Measurements from ENCODE around the gene PHLDA3.

The PHLDA3 gene

DNA sequence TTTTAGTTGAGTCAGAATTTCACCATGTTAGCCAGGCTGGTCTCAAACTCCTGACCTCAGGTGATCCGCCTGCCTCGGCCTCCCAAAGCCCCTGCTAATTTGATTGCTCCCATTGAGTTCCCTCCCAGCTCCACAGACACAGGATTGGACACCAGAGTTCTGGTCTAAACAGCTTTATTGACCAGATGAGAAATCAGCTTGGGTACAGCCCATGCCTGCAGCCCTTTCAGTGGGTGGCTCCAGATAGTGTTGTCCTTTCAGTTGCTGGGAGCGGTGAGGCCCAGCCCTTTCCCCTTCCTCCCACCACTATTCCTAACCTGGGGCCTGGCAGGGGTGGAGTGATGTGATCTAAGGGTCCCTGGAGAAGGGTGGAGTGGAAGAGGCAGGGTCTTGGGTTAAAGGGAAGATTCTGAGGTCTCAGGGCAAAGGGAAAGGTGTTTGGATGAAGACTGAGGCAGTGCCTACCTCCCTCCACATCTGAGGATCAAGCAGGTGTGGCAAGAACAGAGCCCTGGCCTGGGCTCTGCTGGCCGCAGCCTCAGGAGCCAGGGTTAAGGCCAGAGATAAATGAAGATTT is 14.5 kb upstream of the PHLDA3 start:
- H3K27me3 ChIP-seq (ENCODE audit: insufficient read depth, low read length) = no peaks in the 10 kb centered on the region
- no peak overlapping the region for H3K27ac ChIP-seq (ENCODE audit: low read depth, low read length, poor library complexity, severe bottlenecking)

DNA sequence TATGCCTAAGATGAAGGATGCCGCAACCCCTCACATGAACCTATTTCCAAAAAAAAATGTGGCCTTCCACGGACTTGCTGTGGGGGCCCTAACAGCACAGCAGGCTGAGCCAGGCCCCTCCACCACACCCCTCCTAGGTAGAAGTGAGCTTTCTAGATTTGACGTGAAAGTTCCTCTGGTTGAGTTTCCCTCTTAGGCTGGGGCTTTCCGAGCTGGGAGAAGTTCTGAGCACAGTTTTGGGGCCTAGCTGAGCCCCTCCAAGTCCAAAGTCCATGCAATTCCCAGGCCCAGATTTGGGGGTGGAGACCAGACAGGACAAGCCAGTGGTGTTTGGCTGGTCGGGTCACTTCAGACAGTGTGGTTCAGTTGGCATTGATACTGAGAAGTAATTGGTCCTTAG is 13.8 kb upstream of the PHLDA3 start:
- no peak overlapping the region; the same call in 1 of the 2 replicates for H3K9ac ChIP-seq (ENCODE audit: low read length)
- no peak overlapping the region for H2AFZ ChIP-seq (ENCODE audit: low read length)
- H3K9me3 ChIP-seq (ENCODE audit: low read length) = no peaks in the 10 kb centered on the region
- H3K36me3 ChIP-seq (ENCODE audit: insufficient read depth, low read length) = no peaks in the 10 kb centered on the region; the same call in 1 of the 2 replicates
- H3K27me3 ChIP-seq (ENCODE audit: insufficient read depth, low read length) = no peaks in the 10 kb centered on the region
- H4K20me1 ChIP-seq (ENCODE audit: insufficient read depth, low read length) = no peaks in the 10 kb centered on the region
- no peaks in the 10 kb centered on the region for H3K79me2 ChIP-seq (ENCODE audit: insufficient read depth, low read length)
- H3K9me2 ChIP-seq (ENCODE audit: low read depth, low read length) = no peaks in the 10 kb centered on the region
- no peak overlapping the region for H3K4me3 ChIP-seq (ENCODE audit: low read depth, low read length, poor library complexity, severe bottlenecking)
- no peak overlapping the region for H3K27ac ChIP-seq (ENCODE audit: low read depth, low read length, poor library complexity, severe bottlenecking)
- no peaks in the 10 kb centered on the region for H3F3A ChIP-seq (ENCODE audit: insufficient read depth, low read length)
- H3K4me1 ChIP-seq (ENCODE audit: insufficient read depth, low read length, severe bottlenecking) = peaks cover 24% of the 10 kb centered on the region
- H3K4me2 ChIP-seq (ENCODE audit: low read length) = no peak overlapping the region
- TF ChIP-seq, protein P1, sequence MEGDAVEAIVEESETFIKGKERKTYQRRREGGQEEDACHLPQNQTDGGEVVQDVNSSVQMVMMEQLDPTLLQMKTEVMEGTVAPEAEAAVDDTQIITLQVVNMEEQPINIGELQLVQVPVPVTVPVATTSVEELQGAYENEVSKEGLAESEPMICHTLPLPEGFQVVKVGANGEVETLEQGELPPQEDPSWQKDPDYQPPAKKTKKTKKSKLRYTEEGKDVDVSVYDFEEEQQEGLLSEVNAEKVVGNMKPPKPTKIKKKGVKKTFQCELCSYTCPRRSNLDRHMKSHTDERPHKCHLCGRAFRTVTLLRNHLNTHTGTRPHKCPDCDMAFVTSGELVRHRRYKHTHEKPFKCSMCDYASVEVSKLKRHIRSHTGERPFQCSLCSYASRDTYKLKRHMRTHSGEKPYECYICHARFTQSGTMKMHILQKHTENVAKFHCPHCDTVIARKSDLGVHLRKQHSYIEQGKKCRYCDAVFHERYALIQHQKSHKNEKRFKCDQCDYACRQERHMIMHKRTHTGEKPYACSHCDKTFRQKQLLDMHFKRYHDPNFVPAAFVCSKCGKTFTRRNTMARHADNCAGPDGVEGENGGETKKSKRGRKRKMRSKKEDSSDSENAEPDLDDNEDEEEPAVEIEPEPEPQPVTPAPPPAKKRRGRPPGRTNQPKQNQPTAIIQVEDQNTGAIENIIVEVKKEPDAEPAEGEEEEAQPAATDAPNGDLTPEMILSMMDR (IDR thresholded peaks at IDR 0.05; ENCODE audit: low read length) = no peak
- no peak for TF ChIP-seq EZH2 (IDR thresholded peaks at IDR 0.05; ENCODE audit: borderline replicate concordance, low read length)

More for the DNA sequence above, 14.5 kb upstream of the PHLDA3 start:
- Histone ChIP-seq H4K20me1 (ENCODE audit: insufficient read depth, low read length) (no peaks in the 10 kb centered on the region), H3K36me3 (ENCODE audit: insufficient read depth, low read length) (peaks cover 4% of the 10 kb centered on the region; the same call in 1 of the 2 replicates), H3K4me1 (ENCODE audit: insufficient read depth, low read length, severe bottlenecking) (peaks cover 24% of the 10 kb centered on the region), H3K4me3 (ENCODE audit: low read depth, low read length, poor library complexity, severe bottlenecking) (no peak overlapping the region), H3K9ac (ENCODE audit: low read length) (no peak overlapping the region), H3K9me3 (ENCODE audit: low read length) (no peaks in the 10 kb centered on the region), H2AFZ (ENCODE audit: low read length) (no peak overlapping the region), H3K4me2 (ENCODE audit: low read length) (no peak overlapping the region), H3K9me2 (ENCODE audit: low read depth, low read length) (no peaks in the 10 kb centered on the region), H3F3A (ENCODE audit: insufficient read depth, low read length) (no peaks in the 10 kb centered on the region), H3K79me2 (ENCODE audit: insufficient read depth, low read length) (no peaks in the 10 kb centered on the region)
- no peak for TF ChIP-seq EZH2 (IDR thresholded peaks at IDR 0.05; ENCODE audit: borderline replicate concordance, low read length)
- TF ChIP-seq, protein P1 (IDR thresholded peaks at IDR 0.05; ENCODE audit: low read length) = no peak

DNA sequence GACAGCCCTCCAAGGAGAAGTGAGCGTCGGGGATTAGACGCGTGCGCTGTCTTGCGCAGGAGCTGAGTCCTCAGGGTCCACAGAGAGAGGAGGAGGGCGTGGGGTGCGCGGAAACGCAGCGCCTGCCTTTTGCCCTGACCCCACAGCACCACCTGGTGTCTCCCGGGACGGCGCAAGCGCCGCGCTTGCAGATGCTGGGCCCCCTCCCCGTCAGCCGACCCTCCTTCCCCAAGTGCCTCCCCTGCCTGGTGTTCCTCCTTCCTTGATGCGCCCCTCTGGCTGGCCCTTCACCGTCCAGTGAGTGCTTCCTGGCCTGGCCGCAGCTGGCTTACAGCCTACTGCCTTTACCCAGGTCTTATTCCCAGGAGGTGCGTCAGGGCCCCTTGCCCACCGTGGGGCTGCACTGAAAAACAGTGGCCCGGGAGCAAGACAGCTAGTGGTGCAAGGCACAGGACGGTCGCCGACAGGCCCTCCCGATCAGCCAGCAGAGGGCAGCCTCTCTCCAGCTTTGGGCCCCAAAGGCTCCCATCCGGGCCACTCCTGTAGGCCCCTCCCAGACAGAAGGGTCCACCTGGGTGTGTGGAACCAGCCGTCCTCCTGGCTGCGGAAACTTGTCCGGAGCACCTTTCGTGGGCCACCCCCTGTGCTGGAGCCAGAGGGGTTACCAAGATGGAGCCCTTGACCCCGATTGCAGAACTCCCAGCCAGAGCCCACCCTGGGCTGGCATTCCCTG is 12.9 kb upstream of the PHLDA3 start:
- Histone ChIP-seq H2AFZ (ENCODE audit: low read length) (no peak overlapping the region), H3K9me2 (ENCODE audit: low read depth, low read length) (no peaks in the 10 kb centered on the region), H3F3A (ENCODE audit: insufficient read depth, low read length) (no peaks in the 10 kb centered on the region), H3K4me2 (ENCODE audit: low read length) (peak overlapping the region; percentile 73), H3K9me3 (ENCODE audit: low read length) (no peaks in the 10 kb centered on the region), H4K20me1 (ENCODE audit: insufficient read depth, low read length) (no peaks in the 10 kb centered on the region), H3K4me3 (ENCODE audit: low read depth, low read length, poor library complexity, severe bottlenecking) (peak overlapping the region; percentile 24), H3K79me2 (ENCODE audit: insufficient read depth, low read length) (no peaks in the 10 kb centered on the region), H3K27me3 (ENCODE audit: insufficient read depth, low read length) (0 out of 2 replicates have a peak, but pooled peaks cover 4% of the 10 kb centered on the region), H3K9ac (ENCODE audit: low read length) (peak overlapping the region; percentile 52; the same call in 1 of the 2 replicates), H3K27ac (ENCODE audit: low read depth, low read length, poor library complexity, severe bottlenecking) (no peak overlapping the region), H3K4me1 (ENCODE audit: insufficient read depth, low read length, severe bottlenecking) (peaks cover 24% of the 10 kb centered on the region), H3K36me3 (ENCODE audit: insufficient read depth, low read length) (no peaks in the 10 kb centered on the region)
- no peak for TF ChIP-seq EZH2 (IDR thresholded peaks at IDR 0.05; ENCODE audit: borderline replicate concordance, low read length)
- TF ChIP-seq, protein P1 (IDR thresholded peaks at IDR 0.05; ENCODE audit: low read length) = peak; percentile 91
